Adipocyte (in vitro differentiated cells): ENCODE results near the gene ADCY1.

Experiments
- DNase-seq: peaks from one replicate; pipeline ENCODE4 v3.0.0-alpha.2; 2015; ENCODE audit warnings: low read depth
- H3K27me3 ChIP-seq: replicated peaks from 2 replicates; pipeline ENCODE4 v1.7.0; 2013; ENCODE audit warnings: mild to moderate bottlenecking, low read length, moderate library complexity; ENCODE audit not compliant: control insufficient read depth, insufficient read depth
- H3K36me3 ChIP-seq: 2 replicates; pipeline ENCODE4 v1.7.0; 2013; ENCODE audit warnings: low read length, mild to moderate bottlenecking, moderate library complexity; ENCODE audit not compliant: control insufficient read depth, insufficient read depth, severe bottlenecking
- H3K4me1 ChIP-seq: 2 replicates; pipeline ENCODE4 v1.7.0; 2013; ENCODE audit warnings: mild to moderate bottlenecking, low read length, moderate library complexity; ENCODE audit not compliant: control insufficient read depth, insufficient read depth
- H3K4me3 ChIP-seq: 2 replicates; pipeline ENCODE4 v1.7.0; 2013; ENCODE audit warnings: mild to moderate bottlenecking, low read length, moderate library complexity
- H3K9ac ChIP-seq: 2 replicates; pipeline ENCODE4 v1.7.0; 2013; ENCODE audit warnings: mild to moderate bottlenecking, low read length, moderate library complexity
- H3K9me3 ChIP-seq: 2 replicates; pipeline ENCODE4 v1.7.0; 2013; ENCODE audit warnings: mild to moderate bottlenecking, low read length, moderate library complexity; ENCODE audit not compliant: control insufficient read depth

ADCY1 gene

GRCh38 chr7:45631569-45631968, 57.4 kb downstream of the ADCY1 start:
- Histone ChIP-seq H3K9me3 (peaks cover 5% of the 10 kb centered on the region), H3K27me3 (no peaks in the 10 kb centered on the region), H3K4me3 (no peak overlapping the region), H3K4me1 (no peaks in the 10 kb centered on the region), H3K9ac (no peak overlapping the region), H3K36me3 (no peaks in the 10 kb centered on the region)
- no peak for DNase-seq

GRCh38 chr7:45636733-45637132, 62.6 kb downstream of the ADCY1 start:
- H3K4me1 ChIP-seq, result no peaks in the 10 kb centered on the region
- no peak overlapping the region for H3K4me3 ChIP-seq
- DNase-seq, result no peak
- H3K9ac ChIP-seq, result no peak overlapping the region
- H3K27me3 ChIP-seq, result no peaks in the 10 kb centered on the region
- no peaks in the 10 kb centered on the region for H3K36me3 ChIP-seq
- no peaks in the 10 kb centered on the region for H3K9me3 ChIP-seq

- no peaks in the 10 kb centered on the region for H3K9me3 ChIP-seq
- no peak overlapping the region for H3K4me3 ChIP-seq
- H3K36me3 ChIP-seq, result no peaks in the 10 kb centered on the region
- H3K9ac ChIP-seq, result no peak overlapping the region
- H3K4me1 ChIP-seq, result no peaks in the 10 kb centered on the region
- DNase-seq, result no peak
- H3K27me3 ChIP-seq, result no peaks in the 10 kb centered on the region
These were observed 64.7 kb downstream of the ADCY1 start for GRCh38 chr7:45638916-45639315.

GRCh38 chr7:45642044-45642443, 67.9 kb downstream of the ADCY1 start:
- H3K27me3 ChIP-seq, result no peaks in the 10 kb centered on the region
- H3K4me1 ChIP-seq, result peaks cover under 1% of the 10 kb centered on the region
- H3K4me3 ChIP-seq, result no peak overlapping the region
- no peak overlapping the region for H3K9ac ChIP-seq
- no peaks in the 10 kb centered on the region for H3K36me3 ChIP-seq
- H3K9me3 ChIP-seq, result no peaks in the 10 kb centered on the region
- DNase-seq, result no peak

- Histone ChIP-seq H3K4me3 (no peak overlapping the region), H3K27me3 (no peaks in the 10 kb centered on the region), H3K9me3 (no peaks in the 10 kb centered on the region), H3K36me3 (no peaks in the 10 kb centered on the region), H3K9ac (no peak overlapping the region), H3K4me1 (peaks cover 6% of the 10 kb centered on the region)
- DNase-seq, result no peak
These were observed 69.5 kb downstream of the ADCY1 start for GRCh38 chr7:45643630-45644029.

GRCh38 chr7:45644237-45644636, 70.1 kb downstream of the ADCY1 start:
- Histone ChIP-seq H3K36me3 (no peaks in the 10 kb centered on the region), H3K9ac (no peak overlapping the region), H3K27me3 (no peaks in the 10 kb centered on the region), H3K4me1 (peaks cover 6% of the 10 kb centered on the region), H3K9me3 (no peaks in the 10 kb centered on the region), H3K4me3 (no peak overlapping the region)
- DNase-seq, result no peak

GRCh38 chr7:45645141-45645969, 71.2 kb downstream of the ADCY1 start:
- H3K27me3 ChIP-seq, result no peaks in the 10 kb centered on the region
- H3K4me3 ChIP-seq, result no peak overlapping the region
- no peaks in the 10 kb centered on the region for H3K36me3 ChIP-seq
- no peak for DNase-seq
- H3K9me3 ChIP-seq, result no peaks in the 10 kb centered on the region
- H3K9ac ChIP-seq, result no peak overlapping the region
- peaks cover 6% of the 10 kb centered on the region for H3K4me1 ChIP-seq

GRCh38 chr7:45646207-45646821, 72.1 kb downstream of the ADCY1 start:
- Histone ChIP-seq H3K27me3 (no peaks in the 10 kb centered on the region), H3K4me1 (peaks cover 6% of the 10 kb centered on the region), H3K36me3 (no peaks in the 10 kb centered on the region), H3K9me3 (no peaks in the 10 kb centered on the region), H3K4me3 (no peak overlapping the region), H3K9ac (no peak overlapping the region)
- no peak for DNase-seq

GRCh38 chr7:45646996-45647825, 73.0 kb downstream of the ADCY1 start:
- Histone ChIP-seq H3K4me1 (peaks cover 6% of the 10 kb centered on the region), H3K36me3 (no peaks in the 10 kb centered on the region), H3K27me3 (no peaks in the 10 kb centered on the region), H3K9ac (no peak overlapping the region), H3K4me3 (no peak overlapping the region), H3K9me3 (no peaks in the 10 kb centered on the region)
- DNase-seq, result no peak

- H3K9ac ChIP-seq, result no peak overlapping the region
- no peaks in the 10 kb centered on the region for H3K36me3 ChIP-seq
- no peaks in the 10 kb centered on the region for H3K9me3 ChIP-seq
- no peak overlapping the region for H3K4me3 ChIP-seq
- peaks cover 6% of the 10 kb centered on the region for H3K4me1 ChIP-seq
- no peaks in the 10 kb centered on the region for H3K27me3 ChIP-seq
- DNase-seq, result no peak
These were observed 74.0 kb downstream of the ADCY1 start for GRCh38 chr7:45647967-45648670.

- no peaks in the 10 kb centered on the region for H3K27me3 ChIP-seq
- DNase-seq, result no peak
- peaks cover 6% of the 10 kb centered on the region for H3K4me1 ChIP-seq
- no peak overlapping the region for H3K4me3 ChIP-seq
- H3K9me3 ChIP-seq, result no peaks in the 10 kb centered on the region
- H3K9ac ChIP-seq, result no peak overlapping the region
- no peaks in the 10 kb centered on the region for H3K36me3 ChIP-seq
These were observed 74.5 kb downstream of the ADCY1 start for GRCh38 chr7:45648671-45648995.
